Hippocampal formation (tissue), 2 donors: ENCODE data around the gene CREB5.

Experiments used
- DNase-seq, 2 donors: peaks; one replicate each; lab custom pipeline; 2025; lab: John Stamatoyannopoulos, UW

CREB5 gene

GRCh38 chr7:28408105-28408959, 4.0 kb upstream of the CREB5 start:
- peak; percentile 27 to 33 for DNase-seq

- DNase-seq, result peak; percentile 88 to 96
Measured at GRCh38 chr7:28408960-28409715, 3.2 kb upstream of the CREB5 start.

GRCh38 chr7:28409716-28410627, 2.3 kb upstream of the CREB5 start:
- DNase-seq, result no peak

- no peak for DNase-seq
Measured at GRCh38 chr7:28410628-28411531, 1.4 kb upstream of the CREB5 start.

- DNase-seq, result no peak
Measured at GRCh38 chr7:28413011-28413410, 693 bp downstream of the CREB5 start.

GRCh38 chr7:28414453-28414852, 2.1 kb downstream of the CREB5 start:
- no peak for DNase-seq

GRCh38 chr7:28417321-28417940, 5.1 kb downstream of the CREB5 start:
- DNase-seq, result no peak

GRCh38 chr7:28418311-28418710, 6.0 kb downstream of the CREB5 start:
- no peak for DNase-seq

GRCh38 chr7:28418966-28419365, 6.6 kb downstream of the CREB5 start:
- no peak for DNase-seq

- DNase-seq, result no peak
Measured at GRCh38 chr7:28419716-28420115, 7.4 kb downstream of the CREB5 start.

- no peak for DNase-seq
Measured at GRCh38 chr7:28423112-28423511, 10.8 kb downstream of the CREB5 start.

GRCh38 chr7:28423918-28424514, 11.7 kb downstream of the CREB5 start:
- DNase-seq, result no peak

- no peak for DNase-seq
Measured at GRCh38 chr7:28425496-28425895, 13.2 kb downstream of the CREB5 start.

GRCh38 chr7:28427236-28427635, 14.9 kb downstream of the CREB5 start:
- no peak for DNase-seq

- no peak for DNase-seq
Measured at GRCh38 chr7:28430616-28431015, 18.3 kb downstream of the CREB5 start.

GRCh38 chr7:28432105-28432504, 19.8 kb downstream of the CREB5 start:
- DNase-seq, result no peak

GRCh38 chr7:28433039-28433438, 20.7 kb downstream of the CREB5 start:
- DNase-seq, result no peak

GRCh38 chr7:28433699-28434219, 21.4 kb downstream of the CREB5 start:
- DNase-seq, result no peak

- DNase-seq, result no peak
Measured at GRCh38 chr7:28434510-28434909, 22.2 kb downstream of the CREB5 start.

GRCh38 chr7:28435152-28435551, 22.8 kb downstream of the CREB5 start:
- DNase-seq, result no peak
